HTR-8/SVneo (cell line): ENCODE measurements around the gene ZNF322.
"Not testable (repeated sequence)": the region's sequence is repeated elsewhere in the genome, so short reads cannot be mapped to it uniquely, and the experiment has no call there.

Experiments
- DNase-seq: peaks from one replicate; pipeline ENCODE4 v3.0.0; 2011; ENCODE audit warnings: low spot score, mixed read lengths; ENCODE audit not compliant: insufficient read length
- FAIRE-seq: peaks from 2 replicates; lab custom pipeline; 2011; peaks lifted over from hg19 to GRCh38; lab: Jason Lieb, UNC

Gene ZNF322

DNA sequence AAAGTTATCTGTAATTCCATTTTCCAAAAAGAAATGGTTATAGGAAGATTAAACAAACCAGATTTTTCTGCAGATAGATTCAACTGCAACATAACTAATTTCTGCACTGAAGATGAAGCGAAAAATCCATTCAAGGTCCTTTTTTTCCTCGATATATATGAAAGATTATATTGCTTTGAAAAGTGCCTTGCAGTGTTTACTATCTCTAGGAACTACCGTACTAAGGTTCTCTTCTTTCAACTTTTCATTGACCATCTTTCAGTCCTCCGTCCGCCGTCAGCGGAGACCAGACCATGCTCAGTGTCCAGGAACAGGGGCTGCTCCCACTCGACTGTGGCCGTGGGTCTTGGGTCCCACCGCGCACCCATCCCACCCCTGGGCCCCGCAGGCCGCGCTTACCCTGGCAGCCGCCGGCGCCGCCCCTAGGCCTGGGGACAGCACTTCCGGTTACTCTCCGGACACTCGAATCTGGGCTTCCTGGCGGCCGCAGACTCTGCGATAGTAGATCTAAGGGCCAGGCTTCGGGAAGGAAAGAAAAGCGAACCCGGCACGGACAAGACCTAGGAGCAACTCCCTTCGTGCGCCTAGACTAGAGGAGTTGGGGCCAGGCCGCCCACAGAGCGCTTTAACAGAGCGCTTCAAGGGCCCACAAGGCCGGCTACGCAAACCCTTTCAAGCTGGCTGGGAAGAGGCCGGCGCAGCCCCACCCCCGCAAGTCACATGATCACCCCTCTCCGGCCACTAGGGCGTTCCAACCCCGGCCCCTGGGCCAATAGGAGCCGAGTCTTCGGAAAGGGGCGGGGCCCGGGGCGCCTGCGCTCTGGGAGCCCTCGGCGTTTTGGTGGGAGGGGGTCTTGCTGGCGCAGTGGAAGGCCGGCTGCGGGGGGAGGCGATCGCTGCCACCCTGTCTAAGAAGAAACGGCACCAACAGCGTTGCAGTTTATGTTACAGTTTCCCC, at the start of gene ZNF322:
Gene ZNF322 (minus strand): TSS at position 705 of the 958 bp plus-strand sequence. CDS start 21,193 bp downstream, outside the sequence.
- FAIRE-seq (peak; percentile 60), DNase-seq (peak; percentile 95)

DNA sequence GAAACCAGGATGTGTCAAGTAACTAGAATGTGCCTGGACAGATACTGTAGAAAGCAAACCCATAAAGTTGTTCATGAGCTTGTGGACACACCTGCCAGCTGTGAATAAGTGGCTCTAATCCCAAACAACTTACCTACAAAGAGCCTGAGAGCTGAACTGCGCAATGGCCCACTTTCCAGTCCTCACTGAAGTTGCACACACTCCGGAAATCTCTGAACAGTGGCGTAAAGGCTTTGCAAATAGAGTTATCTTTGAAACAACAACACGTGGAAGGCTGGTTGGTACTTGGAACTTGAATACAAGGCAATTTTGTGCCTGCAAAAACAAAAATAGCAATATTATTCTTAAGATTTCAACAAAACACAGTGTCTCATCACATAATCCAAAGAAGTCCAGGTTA, 46.2 kb upstream of the ZNF322 start:
- not testable (repeated sequence) for FAIRE-seq, DNase-seq

- not testable (repeated sequence) for DNase-seq, FAIRE-seq
Observed at GRCh38 chr6:26705352-26705751, 45.8 kb upstream of the ZNF322 start.

DNA sequence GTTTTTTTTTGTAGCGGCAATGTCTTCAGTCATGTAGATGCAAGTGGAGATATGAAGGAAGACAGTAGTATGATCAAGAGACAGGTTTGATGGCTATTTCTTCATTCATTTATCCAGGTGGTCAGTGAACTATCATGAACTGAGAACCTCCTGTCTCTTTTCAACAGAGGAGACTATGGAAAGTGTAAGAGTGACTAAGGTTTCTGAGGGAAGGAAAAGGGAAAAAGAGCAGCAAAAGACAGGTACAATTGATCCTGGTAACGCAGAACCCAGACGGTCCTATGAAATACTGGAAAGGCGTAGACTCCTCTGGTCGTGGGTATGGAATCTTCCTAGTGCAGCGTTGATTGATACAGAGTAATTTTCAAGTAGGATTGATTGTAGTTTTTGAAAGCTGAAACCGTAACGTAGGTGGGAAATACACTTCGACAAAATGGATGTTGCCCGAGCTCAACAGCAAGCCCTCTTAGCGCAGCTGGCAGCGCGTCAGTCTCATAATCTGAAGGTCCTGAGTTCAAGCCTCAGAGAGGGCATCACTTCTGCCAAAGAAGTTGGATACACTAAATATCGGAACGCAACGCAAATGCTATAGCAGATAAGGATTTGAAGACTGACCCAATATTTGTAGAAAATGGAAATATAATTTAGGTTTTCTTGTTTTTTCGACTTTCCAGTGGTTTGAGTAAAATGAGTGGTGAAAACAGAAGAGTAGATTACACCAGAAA, 41.6 kb upstream of the ZNF322 start:
- not testable (repeated sequence) for FAIRE-seq, DNase-seq

GRCh38 chr6:26697496-26697895, 38.0 kb upstream of the ZNF322 start:
- not testable (repeated sequence) for DNase-seq, FAIRE-seq

GRCh38 chr6:26689324-26689947, 29.9 kb upstream of the ZNF322 start:
- not testable (repeated sequence) for DNase-seq
- peak; percentile 52 for FAIRE-seq

GRCh38 chr6:26682435-26683042, 23.0 kb upstream of the ZNF322 start:
- DNase-seq, FAIRE-seq: not testable (repeated sequence)

DNA sequence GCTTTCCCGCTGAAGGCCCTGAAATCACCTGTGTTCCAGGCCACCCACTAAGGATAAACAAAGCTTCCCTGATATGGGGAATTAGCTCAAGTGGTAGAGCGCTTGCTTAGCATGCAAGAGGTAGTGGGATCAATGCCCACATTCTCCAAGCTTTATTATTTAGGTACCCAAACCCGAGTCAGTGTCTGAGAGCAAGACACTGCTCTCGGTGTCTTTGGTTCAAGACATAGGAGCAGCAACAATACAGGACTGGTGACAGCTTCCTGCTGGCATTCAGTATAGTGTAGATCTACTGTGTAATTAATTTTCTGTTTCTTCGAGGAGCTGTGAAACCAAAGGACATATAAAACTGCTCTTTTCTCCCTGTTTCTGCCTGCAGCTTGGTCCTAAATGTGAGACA, 13.7 kb upstream of the ZNF322 start:
- not testable (repeated sequence) for DNase-seq, FAIRE-seq

DNA sequence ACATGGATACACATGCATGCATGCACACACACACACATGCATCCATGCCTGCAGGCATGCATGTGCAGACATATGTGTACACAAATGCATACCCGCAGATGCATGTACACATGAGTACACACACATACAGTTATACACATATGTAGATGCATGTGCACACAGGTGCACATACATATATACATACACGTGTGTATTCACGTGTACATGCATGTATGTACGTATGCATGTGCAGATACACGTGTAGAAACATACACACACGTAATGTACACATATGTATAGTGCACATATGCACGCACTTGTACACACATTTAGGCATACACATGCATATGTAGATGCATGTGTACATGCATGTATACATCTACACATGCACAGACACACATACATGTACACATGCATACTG, 11.0 kb upstream of the ZNF322 start:
- FAIRE-seq, DNase-seq: not testable (repeated sequence)

GRCh38 chr6:26670003-26670402, 10.5 kb upstream of the ZNF322 start:
- DNase-seq: not testable (repeated sequence)
- FAIRE-seq: peak; percentile 80

DNA sequence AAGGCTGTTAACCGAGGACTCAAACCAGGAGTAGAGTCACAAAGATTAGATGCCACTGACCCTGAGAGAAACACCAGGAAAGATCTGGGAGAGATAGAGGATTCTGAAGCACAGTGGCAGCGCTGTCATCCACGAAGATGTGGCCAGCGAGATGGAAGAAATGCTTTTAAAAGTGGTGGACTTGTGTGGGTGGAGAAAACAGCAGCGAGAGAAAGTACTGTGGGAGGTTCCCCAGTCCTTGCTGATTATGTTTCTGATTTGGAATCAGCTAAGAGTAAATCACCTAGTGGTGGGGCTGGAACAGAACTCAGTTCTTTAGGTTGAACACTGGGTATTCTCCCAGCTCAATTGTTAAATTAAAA, 435 bp upstream of the ZNF322 start:
- DNase-seq (no peak), FAIRE-seq (no peak)

- no peak for DNase-seq
- no peak for FAIRE-seq
Observed at GRCh38 chr6:26657256-26657655, 2.3 kb downstream of the ZNF322 start.

DNA sequence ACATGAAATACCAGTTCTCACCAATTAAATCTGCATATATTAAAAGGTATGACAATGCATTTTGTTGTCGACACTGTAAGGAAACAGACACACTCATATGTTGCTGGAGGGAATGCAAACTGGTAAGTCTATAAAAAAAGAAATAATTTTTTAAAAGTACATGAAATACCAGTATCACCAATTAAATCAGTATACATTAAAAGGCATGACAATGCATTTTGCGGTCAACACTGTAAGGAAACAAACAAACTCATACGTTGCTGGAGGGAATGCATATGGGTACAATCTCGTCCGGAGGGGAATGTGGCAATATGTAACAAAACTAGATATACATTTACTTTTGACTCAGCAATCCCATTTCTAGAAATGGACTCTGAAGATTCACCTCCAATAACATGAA, 6.5 kb downstream of the ZNF322 start:
- FAIRE-seq (no peak), DNase-seq (no peak)

DNA sequence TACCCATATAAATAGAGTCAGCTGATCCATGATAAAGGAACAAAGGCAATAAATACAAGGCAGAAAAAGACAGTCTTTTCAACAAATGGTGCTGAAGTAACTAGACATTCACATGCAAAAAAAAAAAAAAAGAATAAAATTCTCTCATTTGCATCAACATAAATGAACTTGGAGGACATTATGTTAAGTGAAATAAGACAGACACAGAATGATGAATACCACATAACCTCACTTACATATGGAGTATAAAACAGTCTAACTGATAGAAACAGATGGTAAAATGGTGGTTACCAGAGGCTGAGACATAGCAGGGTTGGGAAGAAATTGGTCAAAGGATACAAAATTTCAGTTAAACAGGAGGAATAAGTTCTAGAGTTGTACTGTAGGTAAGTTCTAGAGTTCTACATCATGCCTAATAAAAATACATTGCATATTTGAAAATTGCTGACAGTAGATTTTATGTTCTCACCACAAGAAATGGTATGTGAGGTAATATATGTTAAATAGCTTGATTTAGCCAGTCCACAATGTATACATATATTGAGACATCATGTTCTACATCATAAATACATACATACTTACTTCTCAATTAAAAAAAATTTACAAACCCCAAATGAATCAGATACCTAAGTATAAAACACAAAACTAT, 8.3 kb downstream of the ZNF322 start:
- DNase-seq: no peak
- FAIRE-seq: no peak

DNA sequence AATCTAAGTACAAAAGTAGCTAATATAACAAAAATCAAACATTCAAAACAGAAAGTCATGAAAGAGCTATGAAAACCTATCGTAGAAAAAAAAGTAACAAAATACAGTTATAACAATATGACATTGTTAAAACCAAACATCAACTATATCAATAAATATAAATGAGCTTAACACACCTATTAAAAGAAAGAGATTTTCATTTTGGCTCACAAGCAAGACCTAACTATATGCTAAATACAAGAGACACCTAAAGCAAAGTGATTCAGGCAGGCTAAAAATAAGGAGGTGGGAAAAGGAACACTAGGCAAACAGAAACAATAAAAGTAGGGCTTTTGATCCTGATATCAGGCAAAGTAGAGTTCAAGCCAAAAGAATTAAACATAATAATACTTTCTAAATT, 13.5 kb downstream of the ZNF322 start:
- no peak for FAIRE-seq
- DNase-seq: no peak

DNA sequence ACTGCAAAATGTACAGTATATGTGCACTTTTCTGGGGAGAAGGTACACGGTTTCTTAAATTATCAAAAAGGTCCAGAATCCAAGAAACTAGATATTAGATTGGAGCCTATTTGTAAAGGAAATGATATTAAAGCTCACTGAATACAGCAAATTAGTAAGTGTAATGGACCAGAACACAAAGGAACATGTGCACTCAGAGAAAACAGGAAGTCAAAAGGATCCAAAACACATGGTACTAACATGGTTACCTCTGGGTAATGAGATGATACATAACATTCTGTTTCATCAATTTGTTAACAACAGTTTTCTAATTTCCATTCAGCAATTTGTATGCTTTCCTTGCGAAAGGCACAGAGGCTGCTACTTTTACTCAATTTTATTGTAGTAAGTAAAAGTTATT, 18.7 kb downstream of the ZNF322 start:
- FAIRE-seq (no peak), DNase-seq (no peak)

- FAIRE-seq: no peak
- DNase-seq: no peak
Observed at GRCh38 chr6:26629359-26629758, 30.2 kb downstream of the ZNF322 start.

- FAIRE-seq (no peak), DNase-seq (no peak)
Observed at GRCh38 chr6:26627843-26628242, 31.7 kb downstream of the ZNF322 start.

DNA sequence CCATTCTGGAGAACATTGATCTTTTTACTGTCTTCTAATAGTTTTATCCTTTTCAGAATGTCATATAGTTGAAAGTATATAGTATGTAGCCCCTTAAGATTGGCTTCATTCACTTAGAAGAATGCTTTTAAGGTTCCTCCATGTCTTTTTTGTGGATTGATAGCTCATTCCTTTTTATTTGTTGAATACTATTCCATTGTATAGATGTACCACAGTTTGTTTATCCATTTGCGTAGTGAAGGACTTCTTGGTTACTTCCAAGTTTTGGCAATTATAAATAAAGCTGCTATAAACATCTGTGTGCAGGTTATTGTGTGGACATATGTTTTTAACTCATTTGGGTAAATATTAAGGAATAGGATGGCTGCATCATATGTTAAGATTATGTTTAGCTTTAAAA, 35.0 kb downstream of the ZNF322 start:
- DNase-seq (no peak), FAIRE-seq (no peak)
